Peyer's patch (tissue), 4 donors: Measurements from ENCODE around the gene CSRNP2.

Source experiments
- CTCF ChIP-seq, 6 experiments: fragments of 450-650 bp in 4 of 6; fragments of 200-600 bp in 2 of 6; sonication (generic) in 1 of 6; IDR thresholded peaks; one replicate each; pipeline ENCODE4 v1.5.1; 2017 to 2019; ENCODE audit warnings: antibody characterized with exemption in 6 of 6, mild to moderate bottlenecking in 3 of 6, moderate library complexity in 1 of 6
- POLR2A ChIP-seq, 2 donors: fragments of 450-650 bp; IDR thresholded peaks; one replicate each; pipeline ENCODE4 v1.5.1; 2017; ENCODE audit warnings: antibody characterized with exemption in 2 of 2, mild to moderate bottlenecking in 2 of 2, moderate library complexity in 2 of 2

- TF ChIP-seq CTCF (IDR thresholded peaks at IDR 0.05) (no peak), POLR2A (IDR thresholded peaks at IDR 0.05) (no peak)
Measured at GRCh38 chr12:51081421-51081820, 2.0 kb downstream of the CSRNP2 start.
